ENCODE measurements around the gene VWC2L.

The VWC2L gene

DNA sequence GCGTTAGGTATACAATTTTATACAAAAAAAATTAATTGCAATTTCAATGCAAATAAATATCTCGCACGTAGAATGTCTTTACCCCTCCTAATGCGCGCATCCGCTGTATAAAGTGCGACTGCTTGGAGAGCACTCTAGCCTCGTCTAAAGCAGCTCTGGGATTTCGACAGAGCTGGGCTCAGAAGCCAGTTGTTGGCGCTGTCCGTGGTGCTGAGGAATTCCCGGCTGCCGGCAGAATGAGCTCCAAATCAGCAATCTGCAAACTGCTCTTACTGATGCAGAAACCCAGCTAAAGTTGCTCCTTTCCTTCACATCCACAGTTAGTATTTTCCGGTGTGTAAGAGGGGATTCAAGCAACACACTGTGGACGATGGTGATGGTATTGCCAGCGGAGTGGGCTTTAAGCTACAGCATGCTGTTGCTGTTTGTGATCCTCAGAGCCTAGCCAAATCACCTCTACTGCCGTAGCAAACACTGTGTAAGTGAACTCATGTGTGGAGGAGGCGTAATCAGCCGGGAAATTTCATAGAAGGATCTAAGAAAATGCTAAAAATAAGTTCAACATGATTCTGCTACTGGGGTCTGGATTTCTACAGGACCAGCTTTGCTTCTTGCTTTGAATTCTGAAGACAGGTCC lies at the start of gene VWC2L:
Gene VWC2L (plus strand): TSS at position 137 of the 637 bp plus-strand sequence. CDS start 3,140 bp downstream, outside the sequence.
- DNase-seq (ENCODE audit: low read depth in 2 of 3, low spot score in 1 of 3) = peak in 2 of 3 donors; percentile 3 to 8

DNA sequence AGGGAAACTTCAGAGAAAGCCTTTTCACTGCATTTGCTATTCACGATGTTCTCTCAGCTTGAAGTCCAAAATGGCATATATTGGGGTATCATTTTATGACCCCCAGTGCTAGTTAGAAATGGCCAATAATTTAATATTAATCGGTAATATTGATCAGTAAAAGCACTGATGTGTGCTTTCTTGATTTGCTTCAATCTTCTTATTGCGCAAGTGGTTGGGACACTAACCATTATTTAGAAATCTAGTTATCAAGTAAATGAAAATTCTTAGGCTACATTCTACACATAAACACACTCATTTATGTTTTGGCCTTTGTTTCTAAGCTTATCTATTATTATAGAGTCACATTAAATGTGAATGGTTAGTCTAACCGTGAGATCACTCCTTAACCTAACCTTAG lies 49.7 kb upstream of the VWC2L start:
- DNase-seq (ENCODE audit: low read depth in 2 of 3, low spot score in 1 of 3) = no peak

DNA sequence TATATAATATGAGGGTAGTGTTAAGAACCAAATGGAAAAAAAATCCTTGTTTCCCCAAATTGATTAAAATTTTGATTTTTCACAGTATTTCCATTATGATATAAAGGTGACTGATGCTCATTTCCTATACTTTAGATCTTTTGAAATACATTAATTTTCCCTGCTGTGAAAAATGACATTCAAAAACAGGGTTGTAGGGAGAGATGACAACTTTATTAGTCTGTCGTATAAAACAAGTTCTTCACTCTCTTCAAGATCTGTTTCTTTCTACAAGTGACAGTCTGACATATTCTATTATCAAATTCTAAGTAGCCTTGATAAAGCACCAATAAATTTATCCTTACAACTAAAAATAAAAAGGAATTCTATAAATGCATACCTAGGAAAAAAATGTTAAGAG lies 45.3 kb upstream of the VWC2L start:
- no peak for DNase-seq (ENCODE audit: low read depth in 2 of 3, low spot score in 1 of 3)

DNA sequence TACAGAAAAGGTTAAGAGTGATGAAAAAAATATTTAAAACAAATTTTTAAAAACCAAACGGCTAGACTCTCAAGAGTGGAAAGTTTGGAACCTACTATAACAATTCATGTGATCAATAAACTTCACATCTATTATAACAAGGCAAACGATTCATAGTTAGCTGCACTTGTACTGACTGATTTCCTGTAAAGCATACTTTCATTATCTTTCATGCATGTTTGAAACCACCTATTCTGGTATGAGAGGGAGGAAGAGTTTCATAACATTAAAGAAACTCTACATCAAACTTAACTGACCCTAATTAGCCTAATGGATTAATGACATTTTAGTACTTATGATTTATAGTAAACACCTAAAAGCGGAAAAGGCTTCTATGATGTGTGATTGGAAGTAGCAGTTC lies 43.7 kb upstream of the VWC2L start:
- no peak for DNase-seq (ENCODE audit: low read depth in 2 of 3, low spot score in 1 of 3)

DNA sequence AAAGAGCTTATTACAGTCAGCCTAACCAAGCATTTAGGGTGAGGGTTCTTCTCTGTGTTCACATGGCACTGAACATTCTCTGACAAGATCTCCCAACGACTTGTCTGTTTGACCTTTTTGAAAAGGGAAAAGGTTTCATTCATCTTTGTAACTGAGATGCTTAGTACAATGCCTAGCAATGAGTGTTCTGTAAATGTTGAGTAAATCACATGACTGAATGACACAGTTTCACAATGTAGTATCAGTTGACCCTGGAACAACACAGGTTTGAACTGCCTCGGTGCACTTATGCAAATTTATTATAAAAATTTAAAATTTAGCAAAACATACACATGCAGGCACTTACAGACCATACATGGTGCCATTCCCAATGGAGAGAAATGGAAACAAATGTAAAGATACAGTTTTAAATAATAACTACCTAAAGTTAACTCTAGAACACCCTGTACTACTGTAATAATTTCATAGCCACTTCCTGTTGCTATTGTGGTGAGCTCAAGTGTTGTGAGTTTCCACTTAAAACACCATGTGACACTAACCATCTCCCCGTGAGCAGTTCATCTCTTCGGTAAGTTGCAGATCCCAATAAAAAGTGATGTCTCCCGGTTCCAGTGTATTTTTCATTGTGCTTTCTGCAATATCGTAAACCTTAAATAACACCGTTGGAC lies 34.1 kb upstream of the VWC2L start:
- DNase-seq (ENCODE audit: low read depth in 2 of 3, low spot score in 1 of 3) = no peak

DNA sequence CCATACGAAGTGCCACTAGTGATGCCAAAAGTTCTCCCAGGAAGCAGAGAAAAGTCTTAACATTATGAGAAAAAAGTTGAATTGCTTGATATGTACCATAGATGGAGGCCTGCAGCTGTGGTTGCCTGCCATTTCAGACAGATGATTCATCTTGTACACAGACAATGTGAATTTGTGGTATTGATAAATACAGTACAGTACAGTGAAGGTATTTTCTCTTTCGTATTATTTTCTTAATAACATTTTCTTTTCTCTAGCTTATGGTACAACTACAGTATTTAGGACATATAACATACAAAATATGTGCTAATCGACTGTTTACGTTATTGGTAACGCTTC lies 33.6 kb upstream of the VWC2L start:
- DNase-seq (ENCODE audit: low read depth in 2 of 3, low spot score in 1 of 3) = no peak

DNA sequence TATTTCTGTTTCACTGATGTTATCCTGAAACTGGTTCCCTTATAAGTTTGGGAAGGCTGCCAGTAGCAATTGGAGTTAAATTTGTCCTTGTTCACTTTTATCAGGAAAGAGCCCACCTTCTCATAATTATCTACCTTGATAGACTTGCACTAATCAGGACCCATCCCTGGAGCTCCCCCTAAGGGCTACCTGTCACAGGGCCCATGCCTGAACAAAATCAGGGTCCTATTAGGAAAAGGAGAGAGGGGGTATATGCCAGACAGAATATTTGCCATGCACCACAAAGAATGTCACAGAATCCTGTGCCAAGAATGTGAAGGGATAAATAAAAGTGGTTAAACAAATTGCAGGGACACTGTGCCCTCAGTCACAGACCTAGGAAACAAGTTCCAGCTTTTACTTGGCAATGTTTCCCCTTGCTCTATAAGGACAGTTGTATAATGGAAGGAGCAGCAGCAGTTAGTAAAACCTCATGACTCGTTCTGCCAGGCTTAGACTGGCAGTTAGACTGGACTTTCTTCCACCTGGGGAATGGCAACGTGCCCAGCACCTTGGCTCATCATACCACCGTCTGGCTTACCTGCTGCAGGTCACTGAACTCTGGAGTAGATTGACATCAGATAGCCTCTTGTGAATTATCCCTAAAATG lies 32.3 kb upstream of the VWC2L start:
- DNase-seq (ENCODE audit: low read depth in 2 of 3, low spot score in 1 of 3) = no peak

DNA sequence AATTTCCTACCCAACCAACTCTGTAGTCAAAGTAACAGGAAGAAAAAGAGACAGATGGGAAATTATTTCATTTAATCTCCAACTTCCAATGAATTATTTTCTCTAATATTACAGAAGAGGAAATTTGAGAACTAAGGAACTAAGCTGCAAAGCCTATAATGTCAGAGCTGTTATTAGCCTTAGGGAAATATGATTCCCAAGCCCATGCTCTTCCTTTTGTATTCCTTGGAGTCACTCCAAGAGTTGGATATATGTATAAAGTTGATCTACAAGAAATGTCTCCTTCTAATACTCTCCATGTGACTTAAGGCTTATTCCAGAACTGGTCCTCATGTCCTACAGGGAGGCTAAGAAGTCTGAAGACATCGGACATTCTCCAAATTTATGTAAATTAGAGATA lies 31.6 kb upstream of the VWC2L start:
- DNase-seq (ENCODE audit: low read depth in 2 of 3, low spot score in 1 of 3) = no peak

DNA sequence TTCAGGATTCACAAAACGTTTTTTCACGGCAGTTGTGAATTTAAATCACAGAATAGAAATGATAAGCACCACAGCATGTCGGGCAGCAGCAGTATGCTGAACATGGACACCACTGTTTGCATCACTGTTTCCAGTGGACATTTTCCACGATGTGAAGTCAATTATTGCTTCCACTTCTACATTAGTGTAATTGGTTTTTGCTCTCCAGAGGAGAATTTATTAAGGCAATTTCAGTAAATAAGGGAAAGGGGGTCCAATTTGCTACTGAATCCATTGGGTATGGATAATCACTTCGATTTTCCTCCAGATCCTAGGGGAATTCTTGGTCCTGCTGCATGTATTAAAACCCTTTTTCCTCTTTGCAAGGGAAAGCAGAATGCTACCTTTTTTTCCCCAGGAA lies 30.2 kb upstream of the VWC2L start:
- no peak for DNase-seq (ENCODE audit: low read depth in 2 of 3, low spot score in 1 of 3)

DNA sequence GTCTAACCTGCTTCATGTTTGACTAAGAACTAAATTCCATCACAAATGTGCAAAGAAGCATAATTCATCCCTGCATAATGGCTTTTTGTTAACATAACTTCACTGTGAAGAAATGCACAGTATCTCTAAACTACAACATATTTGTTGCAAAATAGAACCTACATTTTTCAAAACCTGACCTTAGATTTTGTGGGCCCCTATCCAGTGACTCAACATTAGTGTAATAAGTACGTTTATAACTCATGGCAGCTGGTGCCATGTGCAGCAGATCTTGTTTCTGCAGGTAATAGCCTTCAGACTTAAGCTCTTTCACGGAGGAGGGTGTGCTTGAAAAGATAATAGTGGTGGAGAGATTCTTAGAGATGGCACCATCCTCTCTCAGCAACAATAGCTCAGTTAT lies 28.6 kb upstream of the VWC2L start:
- DNase-seq (ENCODE audit: low read depth in 2 of 3, low spot score in 1 of 3) = no peak

DNA sequence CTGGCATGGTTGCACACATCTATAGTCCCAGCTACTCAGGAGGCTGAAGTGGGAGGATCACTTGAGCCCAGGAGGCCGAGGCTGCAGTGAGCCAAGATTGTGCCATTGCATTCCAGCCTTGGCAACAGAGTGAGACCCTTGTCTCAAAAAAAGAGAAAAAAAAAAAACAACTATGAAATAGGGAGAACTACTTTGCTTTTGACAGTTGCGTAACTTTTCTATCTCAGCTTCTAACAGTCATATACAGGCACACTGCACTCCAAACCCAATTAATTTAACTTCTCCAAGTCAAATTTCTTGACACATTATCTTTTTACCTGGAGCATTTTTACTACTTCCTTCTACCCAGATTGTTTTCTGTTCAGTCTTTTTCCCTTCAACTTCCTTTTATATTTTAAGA lies 24.1 kb upstream of the VWC2L start:
- DNase-seq (ENCODE audit: low read depth in 2 of 3, low spot score in 1 of 3) = no peak

DNA sequence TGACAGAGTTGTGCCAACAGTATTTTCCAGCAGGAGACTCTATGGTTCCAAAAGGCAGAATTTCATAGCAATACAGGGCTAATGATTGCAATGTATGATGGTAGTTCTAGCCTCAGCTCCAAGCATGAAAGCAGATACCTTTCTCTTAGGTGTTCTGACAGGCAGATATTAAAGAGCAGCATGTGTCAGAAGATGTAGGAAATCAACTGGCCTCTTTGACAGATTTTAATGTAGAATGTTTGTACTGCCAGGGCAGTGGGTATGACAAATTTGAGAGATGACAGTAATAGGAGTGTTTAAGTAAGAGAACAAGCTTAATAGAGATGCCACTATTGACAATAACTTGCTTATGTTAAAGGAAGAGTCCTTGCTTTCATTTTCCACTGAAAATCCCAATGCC lies 21.5 kb upstream of the VWC2L start:
- DNase-seq (ENCODE audit: low read depth in 2 of 3, low spot score in 1 of 3) = no peak

DNA sequence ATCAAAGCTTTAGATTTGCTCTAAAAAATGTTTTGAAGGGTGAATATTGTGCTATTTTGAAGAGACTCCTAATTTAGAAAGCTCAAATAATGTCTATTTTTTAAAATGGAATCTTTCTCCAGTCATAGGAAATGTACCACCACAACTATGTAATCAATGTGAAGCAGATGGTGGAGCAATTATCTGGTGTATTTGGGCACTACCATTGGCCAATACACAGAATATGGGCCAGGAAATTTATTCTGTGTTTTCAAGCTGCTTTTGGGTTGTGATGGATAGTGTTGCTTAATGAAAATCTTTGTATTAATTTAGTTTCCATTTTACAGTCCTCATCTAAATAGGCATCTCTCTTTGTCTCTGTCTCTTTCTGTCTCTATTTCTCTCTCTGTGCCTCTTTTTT lies 17.1 kb upstream of the VWC2L start:
- no peak for DNase-seq (ENCODE audit: low read depth in 2 of 3, low spot score in 1 of 3)

DNA sequence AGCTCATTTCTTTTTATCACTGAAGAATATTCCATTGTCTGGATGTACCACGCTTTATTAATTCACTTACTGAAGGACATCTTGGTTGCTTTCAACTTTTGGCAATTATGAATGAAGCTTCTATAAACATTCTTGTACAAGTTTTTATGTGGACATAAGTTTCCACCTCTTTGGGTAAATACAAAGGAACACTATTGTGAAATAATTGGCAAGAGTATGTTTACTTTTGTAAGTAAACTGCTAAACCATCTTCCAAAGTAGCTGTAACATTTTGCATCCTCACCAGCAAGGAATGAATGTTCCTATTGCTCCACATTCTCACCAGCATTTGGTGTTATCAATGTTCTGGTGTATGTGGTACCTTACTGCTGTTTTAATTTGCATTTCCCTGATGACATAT lies 15.8 kb upstream of the VWC2L start:
- DNase-seq (ENCODE audit: low read depth in 2 of 3, low spot score in 1 of 3) = no peak

DNA sequence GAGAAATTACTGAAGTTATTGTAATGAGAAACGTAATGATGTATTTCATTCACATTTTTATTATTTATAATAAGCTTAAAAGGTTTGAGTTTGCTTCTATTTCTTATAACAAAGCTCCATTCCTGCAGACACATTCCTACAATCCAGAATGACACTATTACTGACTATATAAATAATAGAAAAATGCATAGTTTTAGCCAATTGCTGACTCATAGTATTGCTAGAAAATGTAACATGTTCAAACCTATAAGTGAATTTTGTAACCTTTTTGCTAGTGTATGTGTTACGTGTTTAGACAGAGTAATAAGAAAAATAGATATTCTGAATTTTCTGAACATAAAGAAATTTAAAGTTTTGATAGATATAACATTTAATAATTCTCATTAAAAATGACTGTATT lies 9.3 kb upstream of the VWC2L start:
- DNase-seq (ENCODE audit: low read depth in 2 of 3, low spot score in 1 of 3) = no peak

DNA sequence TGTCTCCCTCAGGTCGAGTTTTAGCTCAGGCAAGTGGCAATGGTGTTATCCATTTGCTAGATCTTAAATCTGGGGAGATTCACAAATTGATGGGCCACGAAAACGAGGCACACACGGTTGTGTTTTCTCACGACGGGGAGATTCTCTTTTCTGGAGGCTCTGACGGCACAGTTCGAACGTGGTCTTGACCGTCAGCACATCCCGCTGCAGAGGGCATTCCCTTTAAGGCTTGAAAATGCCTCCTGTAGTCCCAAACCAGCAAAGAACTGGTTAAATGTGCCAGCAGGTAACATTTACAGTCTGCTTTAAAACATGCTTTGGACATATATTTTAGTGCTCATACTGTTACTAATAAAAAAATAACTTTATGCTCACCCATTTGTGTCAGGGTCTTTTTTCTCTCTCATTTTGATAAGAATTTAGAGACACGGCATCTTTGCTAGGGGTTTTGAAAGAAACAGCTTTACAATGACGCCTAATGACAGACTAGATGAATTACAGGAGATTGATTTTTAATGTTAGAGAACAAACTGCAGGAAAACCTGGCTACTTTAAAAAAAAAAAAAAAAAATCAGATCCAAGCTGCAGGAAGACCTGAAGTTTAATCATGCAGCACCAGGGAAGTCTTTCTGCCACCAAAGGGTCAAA lies 602 bp upstream of the VWC2L start:
- DNase-seq (ENCODE audit: low read depth in 2 of 3, low spot score in 1 of 3) = no peak

DNA sequence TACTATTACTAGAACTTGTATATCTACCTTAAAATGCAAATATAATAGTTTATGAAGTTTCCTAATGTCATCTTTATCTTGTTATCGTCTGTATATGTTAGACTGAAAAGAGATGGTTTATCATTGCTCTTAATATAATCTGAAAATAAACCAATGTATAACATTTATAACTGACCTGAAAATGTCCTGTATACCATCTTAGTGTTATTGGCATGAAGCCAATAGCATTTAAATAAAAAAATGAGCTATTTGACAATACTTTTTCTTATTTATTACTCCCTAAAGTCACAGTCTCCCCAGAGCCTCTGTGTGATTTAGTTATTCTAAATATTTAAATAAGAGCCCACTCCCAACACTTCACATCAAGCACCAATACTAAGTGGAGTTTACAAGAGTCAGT lies 1.8 kb downstream of the VWC2L start:
- DNase-seq (ENCODE audit: low read depth in 2 of 3, low spot score in 1 of 3) = no peak

DNA sequence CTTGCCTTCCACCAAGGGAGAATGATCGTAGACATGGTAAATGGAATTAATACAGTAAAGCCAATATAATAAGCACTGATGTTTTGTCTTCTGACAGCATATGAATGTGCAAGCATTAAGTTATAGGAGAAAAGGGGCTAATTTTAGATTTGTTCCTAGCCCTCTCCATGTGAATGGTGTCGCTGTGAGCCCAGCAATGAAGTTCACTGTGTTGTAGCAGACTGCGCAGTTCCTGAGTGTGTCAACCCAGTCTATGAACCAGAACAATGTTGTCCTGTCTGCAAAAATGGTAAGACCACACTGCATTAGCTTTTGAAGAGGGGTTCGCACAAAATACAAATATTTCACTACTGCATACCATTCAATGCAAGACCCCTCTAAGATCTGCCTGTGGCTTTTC lies 25.6 kb downstream of the VWC2L start:
- DNase-seq (ENCODE audit: low read depth in 2 of 3, low spot score in 1 of 3) = no peak

DNA sequence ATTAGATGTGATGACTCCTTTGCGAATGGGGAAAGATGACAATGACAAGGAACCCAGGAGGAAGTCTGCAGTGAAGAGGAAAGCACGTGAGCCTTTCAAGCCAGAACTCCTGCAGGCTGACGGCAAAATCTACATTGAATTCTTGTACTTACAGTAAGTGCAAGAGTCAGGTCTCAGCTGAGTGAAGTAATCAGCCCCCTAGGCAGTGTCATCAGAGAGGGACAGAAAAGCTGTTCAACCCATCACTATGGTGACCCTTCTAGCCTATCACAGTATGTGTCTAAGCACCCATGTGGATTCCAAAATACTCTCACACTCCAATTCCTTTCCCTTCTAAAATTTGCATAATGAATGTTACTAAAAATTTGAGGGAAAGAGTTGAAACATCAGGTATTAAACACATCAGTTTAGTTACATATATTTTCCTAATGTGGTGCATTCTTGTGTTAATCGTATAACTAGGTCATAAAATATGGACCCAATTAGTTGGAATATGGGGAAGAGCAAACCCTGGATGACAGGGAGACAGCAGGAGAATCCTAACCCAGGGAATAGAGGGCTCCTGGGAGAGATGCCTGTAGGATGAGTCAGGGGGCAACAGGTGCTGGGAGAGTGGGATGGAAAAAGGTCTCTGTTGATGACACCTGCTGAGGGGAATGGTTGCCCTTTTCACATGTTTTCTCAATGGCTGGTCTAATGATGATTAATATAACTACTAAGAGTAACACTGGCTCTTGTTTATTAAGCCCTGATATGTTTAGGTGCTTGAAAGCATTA lies 39.5 kb downstream of the VWC2L start:
- DNase-seq (ENCODE audit: low read depth in 2 of 3, low spot score in 1 of 3) = no peak

DNA sequence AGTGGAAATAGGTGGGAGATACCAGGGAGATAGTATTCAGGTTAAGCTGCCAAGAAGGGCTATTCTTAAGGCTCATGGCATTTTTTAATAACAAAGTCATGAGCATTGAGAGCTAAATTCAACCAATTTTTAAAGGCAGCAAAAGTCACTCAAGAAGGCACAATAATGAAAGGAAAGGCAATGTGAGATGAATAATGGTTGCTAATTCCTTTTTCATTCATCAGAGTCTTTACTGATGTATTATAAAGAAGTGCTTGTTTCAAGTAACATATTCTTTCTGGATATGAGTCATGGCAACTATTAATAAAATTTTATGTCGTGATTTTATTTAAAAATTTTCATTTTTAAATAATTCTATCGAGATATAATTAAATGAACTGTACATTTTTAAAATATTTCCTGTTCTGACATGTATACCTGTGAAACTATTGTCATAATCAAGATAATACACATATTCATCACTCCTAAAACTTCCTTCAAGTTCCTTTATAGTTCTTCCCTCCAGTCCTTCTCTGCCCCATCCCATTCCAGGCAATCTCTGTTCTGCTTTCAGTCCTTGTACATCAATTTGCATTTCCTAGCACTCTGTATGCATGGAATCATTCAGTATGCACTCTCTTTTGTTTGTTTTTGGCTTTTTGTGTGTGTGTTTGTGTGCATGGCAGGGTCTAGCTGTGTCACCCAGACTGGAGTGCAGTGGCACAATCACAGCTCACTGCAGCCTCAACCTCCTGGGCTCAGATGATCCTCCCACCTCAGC lies 40.8 kb downstream of the VWC2L start:
- no peak for DNase-seq (ENCODE audit: low read depth in 2 of 3, low spot score in 1 of 3)

Data from stimulated activated CD4-positive, alpha-beta T cell treated with anti-CD3 and anti-CD28 coated beads, Interleukin-12 subunit alpha, Interleukin-12 subunit beta, amount 100 ng/mL, for 48 hours (primary cell).